Mesenchymal stem cell (in vitro differentiated cells and primary cell): ENCODE data around the gene KLF7.

Experiments
- DNase-seq: peaks from one replicate; pipeline ENCODE4 v3.0.0-alpha.2; 2013
- H2AFZ ChIP-seq: one replicate; pipeline ENCODE4 v1.6.1; 2013; ENCODE audit warnings: low read depth, mild to moderate bottlenecking, control low read depth, inconsistent platforms, low read length, moderate library complexity
- H2AK5ac ChIP-seq: 2 replicates; pipeline ENCODE4 v1.6.1; 2013; ENCODE audit warnings: low read length, moderate library complexity, mild to moderate bottlenecking, inconsistent platforms; ENCODE audit not compliant: severe bottlenecking
- H2BK120ac ChIP-seq: one replicate; pipeline ENCODE4 v1.6.1; 2013; ENCODE audit warnings: low read depth, mild to moderate bottlenecking, inconsistent platforms, low read length, moderate library complexity
- H2BK12ac ChIP-seq, 2 experiments: one replicate each; pipeline ENCODE4 v1.6.1; 2013; ENCODE audit warnings: inconsistent platforms in 2 of 2, low read length in 2 of 2, mild to moderate bottlenecking in 2 of 2, moderate library complexity in 2 of 2, control low read depth in 1 of 2
- H2BK15ac ChIP-seq: one replicate; pipeline ENCODE4 v1.6.1; 2013; ENCODE audit warnings: mild to moderate bottlenecking, low read depth, inconsistent platforms; ENCODE audit not compliant: poor library complexity, severe bottlenecking
- H2BK5ac ChIP-seq: 2 replicates; pipeline ENCODE4 v1.6.1; 2013; ENCODE audit warnings: low read depth, mild to moderate bottlenecking, low read length, control low read depth, inconsistent platforms; ENCODE audit not compliant: poor library complexity, severe bottlenecking
- H3K14ac ChIP-seq, 2 experiments: one replicate each; pipeline ENCODE4 v1.6.1; 2013; ENCODE audit warnings: inconsistent platforms in 2 of 2, low read length in 2 of 2, control low read depth in 1 of 2, mild to moderate bottlenecking in 1 of 2, moderate library complexity in 1 of 2
- H3K18ac ChIP-seq, 2 experiments: one replicate each; pipeline ENCODE4 v1.6.1; 2013; ENCODE audit warnings: inconsistent platforms in 2 of 2, low read length in 2 of 2, control low read depth in 1 of 2, low read depth in 1 of 2, mild to moderate bottlenecking in 1 of 2
- H3K23ac ChIP-seq, 2 experiments: one replicate each; pipeline ENCODE4 v1.6.1; 2013; ENCODE audit warnings: inconsistent platforms in 2 of 2, low read length in 2 of 2, mild to moderate bottlenecking in 2 of 2, moderate library complexity in 2 of 2, control low read depth in 1 of 2
- H3K27ac ChIP-seq: 2 replicates; pipeline ENCODE4 v1.5.1; 2013; ENCODE audit warnings: mild to moderate bottlenecking, moderate library complexity, low read length, control low read depth, inconsistent platforms; ENCODE audit not compliant: poor library complexity, severe bottlenecking
- H3K27me3 ChIP-seq, 2 experiments: 2 replicates each; pipeline versions ENCODE4 v1.6.1 to v1.7.0; 2013; ENCODE audit warnings: low read length in 2 of 2, mild to moderate bottlenecking in 2 of 2, moderate library complexity in 2 of 2, control low read depth in 1 of 2, inconsistent platforms in 1 of 2; ENCODE audit not compliant: control insufficient read depth in 1 of 2, insufficient read depth in 1 of 2
- H3K36me3 ChIP-seq, 2 experiments: 2 replicates each; pipeline versions ENCODE4 v1.6.1 to v1.7.0; 2013; ENCODE audit warnings: low read length in 2 of 2, control low read depth in 1 of 2, inconsistent platforms in 1 of 2, low read depth in 1 of 2, mild to moderate bottlenecking in 1 of 2; ENCODE audit not compliant: insufficient read depth in 2 of 2, control insufficient read depth in 1 of 2
- H3K4ac ChIP-seq, 2 experiments: one replicate each; pipeline ENCODE4 v1.6.1; 2013; ENCODE audit warnings: inconsistent platforms in 2 of 2, low read length in 2 of 2, mild to moderate bottlenecking in 2 of 2, moderate library complexity in 2 of 2, control low read depth in 1 of 2, low read depth in 1 of 2
- H3K4me1 ChIP-seq: 2 replicates; pipeline ENCODE4 v1.6.1; 2013; ENCODE audit warnings: low read depth, low read length, control low read depth; ENCODE audit not compliant: control insufficient read depth, insufficient read depth
- H3K4me2 ChIP-seq: 2 replicates; pipeline ENCODE4 v1.6.1; 2013; ENCODE audit warnings: low read length, mild to moderate bottlenecking, inconsistent platforms; ENCODE audit not compliant: poor library complexity, severe bottlenecking
- H3K4me3 ChIP-seq, 2 experiments: 2 replicates each; pipeline versions ENCODE4 v1.5.1 to v1.7.0; 2013; ENCODE audit warnings: low read length in 2 of 2, mild to moderate bottlenecking in 2 of 2, control low read depth in 1 of 2, low read depth in 1 of 2; ENCODE audit not compliant: insufficient read depth in 1 of 2
- H3K79me1 ChIP-seq: replicated peaks from 2 replicates; pipeline ENCODE4 v1.6.1; 2013; ENCODE audit warnings: mild to moderate bottlenecking, control low read depth, low read length, inconsistent platforms; ENCODE audit not compliant: poor library complexity, severe bottlenecking
- H3K9ac ChIP-seq: 2 replicates; pipeline ENCODE4 v1.7.0; 2013; ENCODE audit warnings: mild to moderate bottlenecking, low read length, moderate library complexity
- H3K9me3 ChIP-seq: 2 replicates; pipeline ENCODE4 v1.7.0; 2013; ENCODE audit warnings: mild to moderate bottlenecking, low read length; ENCODE audit not compliant: control insufficient read depth
- H4K8ac ChIP-seq: one replicate; pipeline ENCODE4 v1.6.1; 2013; ENCODE audit warnings: inconsistent platforms, mild to moderate bottlenecking, low read length, moderate library complexity
- H4K91ac ChIP-seq: one replicate; pipeline ENCODE4 v1.6.1; 2013; ENCODE audit warnings: mild to moderate bottlenecking, low read length, inconsistent platforms
- WGBS: methylation state at CpG from one replicate; pipeline ENCODE4 v1.1.7; 2013; ENCODE audit warnings: mixed read lengths; 5-methylcytosine and 5-hydroxymethylcytosine counted together

Gene KLF7

GRCh38 chr2:207132019-207132418, 33.7 kb downstream of the KLF7 start:
- H3K18ac ChIP-seq = no peak overlapping the region
- H2BK120ac ChIP-seq = no peak overlapping the region
- H3K14ac ChIP-seq = no peak overlapping the region
- no peak overlapping the region for H3K27ac ChIP-seq
- no peak overlapping the region for H4K8ac ChIP-seq
- no peak overlapping the region for H3K4ac ChIP-seq
- no peak overlapping the region for H4K91ac ChIP-seq
- H3K9me3 ChIP-seq = no peaks in the 10 kb centered on the region
- H2AFZ ChIP-seq = no peak overlapping the region
- peak overlapping the region; percentile 36 for H3K9ac ChIP-seq
- H2BK5ac ChIP-seq = no peak overlapping the region
- H3K23ac ChIP-seq = no peak overlapping the region
- H2AK5ac ChIP-seq = no peak overlapping the region
- no peak overlapping the region for H2BK15ac ChIP-seq
- H3K4me3 ChIP-seq = no peak overlapping the region
- no peaks in the 10 kb centered on the region for H3K27me3 ChIP-seq
- no peak overlapping the region for H2BK12ac ChIP-seq
- H3K4me2 ChIP-seq = no peak overlapping the region
- H3K36me3 ChIP-seq = peaks cover 0 to 7% of the 10 kb centered on the region in 2 experiments
- peaks cover 4% of the 10 kb centered on the region for H3K79me1 ChIP-seq
- H3K4me1 ChIP-seq = peaks cover 15% of the 10 kb centered on the region
- DNase-seq = no peak

- no peak overlapping the region for H3K4ac ChIP-seq
- H3K4me2 ChIP-seq = no peak overlapping the region
- no peak overlapping the region for H3K27ac ChIP-seq
- H3K36me3 ChIP-seq = peaks cover 0 to 6% of the 10 kb centered on the region in 2 experiments
- H3K9me3 ChIP-seq = no peaks in the 10 kb centered on the region
- peaks cover 4% of the 10 kb centered on the region for H3K79me1 ChIP-seq
- H2AFZ ChIP-seq = no peak overlapping the region
- no peaks in the 10 kb centered on the region for H3K27me3 ChIP-seq
- H3K14ac ChIP-seq = no peak overlapping the region
- H4K91ac ChIP-seq = no peak overlapping the region
- H2BK5ac ChIP-seq = no peak overlapping the region
- H3K4me3 ChIP-seq = no peak overlapping the region
- H2BK15ac ChIP-seq = no peak overlapping the region
- 64% methylated on average over 2 of the region's 2 CpGs for WGBS
- H3K4me1 ChIP-seq = peaks cover 14% of the 10 kb centered on the region
- H4K8ac ChIP-seq = no peak overlapping the region
- H2BK120ac ChIP-seq = no peak overlapping the region
- DNase-seq = no peak
- peak overlapping the region; percentile 36 for H3K9ac ChIP-seq
- no peak overlapping the region for H2AK5ac ChIP-seq
- H2BK12ac ChIP-seq = no peak overlapping the region
- no peak overlapping the region for H3K18ac ChIP-seq
- H3K23ac ChIP-seq = no peak overlapping the region
These were observed 34.2 kb downstream of the KLF7 start for GRCh38 chr2:207131594-207131993.

GRCh38 chr2:207130958-207131521, 34.7 kb downstream of the KLF7 start:
- H2BK12ac ChIP-seq = no peak overlapping the region
- H2AK5ac ChIP-seq = no peak overlapping the region
- no peak overlapping the region for H4K91ac ChIP-seq
- peak overlapping the region in 1 of 2 experiments; percentile 28 for H3K18ac ChIP-seq
- no peak overlapping the region for H3K4me3 ChIP-seq
- H2BK15ac ChIP-seq = no peak overlapping the region
- no peak overlapping the region for H3K27ac ChIP-seq
- peaks cover 13% of the 10 kb centered on the region for H3K4me1 ChIP-seq
- H3K9ac ChIP-seq = peak overlapping the region; percentile 23
- H2BK5ac ChIP-seq = no peak overlapping the region
- no peaks in the 10 kb centered on the region for H3K9me3 ChIP-seq
- no peak overlapping the region for H2BK120ac ChIP-seq
- H3K4me2 ChIP-seq = no peak overlapping the region
- peaks cover 0 to under 1% of the 10 kb centered on the region in 2 experiments for H3K36me3 ChIP-seq
- H4K8ac ChIP-seq = peak overlapping the region; percentile 19
- peak overlapping the region in 1 of 2 experiments; percentile 69 for H3K14ac ChIP-seq
- WGBS = 96% methylated on average over 2 of the region's 2 CpGs
- H3K79me1 ChIP-seq = peaks cover 2% of the 10 kb centered on the region
- H3K27me3 ChIP-seq = no peaks in the 10 kb centered on the region
- H3K4ac ChIP-seq = no peak overlapping the region
- no peak overlapping the region for H3K23ac ChIP-seq
- H2AFZ ChIP-seq = no peak overlapping the region
- no peak for DNase-seq

- H3K4me3 ChIP-seq = no peak overlapping the region
- no peak overlapping the region for H2AFZ ChIP-seq
- H3K18ac ChIP-seq = no peak overlapping the region
- no peak overlapping the region for H3K27ac ChIP-seq
- no peak overlapping the region for H2BK15ac ChIP-seq
- H2BK12ac ChIP-seq = no peak overlapping the region
- H3K79me1 ChIP-seq = peaks cover 2% of the 10 kb centered on the region
- H3K4me2 ChIP-seq = no peak overlapping the region
- H3K4me1 ChIP-seq = peaks cover 13% of the 10 kb centered on the region
- no peak overlapping the region for H4K8ac ChIP-seq
- no peak for DNase-seq
- no peak overlapping the region for H2BK120ac ChIP-seq
- H3K36me3 ChIP-seq = no peaks in the 10 kb centered on the region
- no peak overlapping the region for H3K9ac ChIP-seq
- H3K4ac ChIP-seq = no peak overlapping the region
- H2BK5ac ChIP-seq = no peak overlapping the region
- H3K9me3 ChIP-seq = no peaks in the 10 kb centered on the region
- no peak overlapping the region for H2AK5ac ChIP-seq
- 94% methylated on average over 4 of the region's 4 CpGs for WGBS
- H3K14ac ChIP-seq = no peak overlapping the region
- no peaks in the 10 kb centered on the region for H3K27me3 ChIP-seq
- no peak overlapping the region for H3K23ac ChIP-seq
- no peak overlapping the region for H4K91ac ChIP-seq
These were observed 35.9 kb downstream of the KLF7 start for GRCh38 chr2:207129821-207130220.
